ENCODE measurements around the gene NHSL1. TPM values are rescaled to one million over a fixed set of nuclear protein-coding genes. Genes with fewer than 3 reads are reported as not detected.

Gene NHSL1
- total and polyA plus RNA-seq, 2 of the 8 experiments (the other 6 are each of a cell fraction or from before 2014, with no cell fraction given) = 7.2 to 32.4 TPM

DNA sequence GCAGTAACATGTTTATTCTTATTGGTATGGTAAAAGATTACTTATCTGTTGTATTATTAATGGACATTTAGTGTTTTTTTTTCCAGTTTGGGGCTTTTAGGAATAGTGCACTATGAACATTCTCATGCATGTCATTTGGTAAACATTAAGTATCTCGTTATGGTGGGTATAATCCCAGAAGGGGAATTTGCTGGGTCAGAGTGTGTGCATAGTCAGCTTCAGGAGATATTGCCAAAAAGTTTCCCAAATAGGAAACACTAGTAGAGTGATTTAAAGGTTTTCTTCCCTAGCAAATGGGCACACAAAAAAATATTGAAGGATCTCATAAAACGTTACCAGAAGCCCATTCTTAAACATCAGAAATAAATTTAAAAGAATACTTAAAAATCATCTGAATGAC lies 25.2 kb upstream of the NHSL1 start:
- Histone ChIP-seq H3K18ac (ENCODE audit: extremely low read depth, low read length) (no peak overlapping the region), H4K91ac (replicated peaks; ENCODE audit: insufficient read length, low read length) (no peak overlapping the region), H2AK5ac (ENCODE audit: low read depth, low read length) (no peak overlapping the region), H3K14ac (ENCODE audit: insufficient read length) (no peak overlapping the region), H4K20me1 (replicated peaks in 1 of 2; ENCODE audit: control insufficient read depth in 1 of 2, insufficient read depth in 2 of 2, low read length in 2 of 2) (no peaks in the 10 kb centered on the region), H3K4me1 (replicated peaks in 1 of 4; ENCODE audit: control insufficient read depth in 3 of 4, insufficient read depth in 4 of 4, low read length in 3 of 4) (peaks cover 1 to 13% (median 6%) of the 10 kb centered on the region in 4 experiments; a peak in 4 of 7 replicates), H3K23me2 (ENCODE audit: low read depth, low read length) (no peaks in the 10 kb centered on the region), H3K4me3 (ENCODE audit: extremely low read depth in 1 of 4, insufficient read depth in 2 of 4, low read depth in 3 of 4, low read length in 4 of 4) (no peak overlapping the region), H2AFZ (ENCODE audit: low read length) (no peak overlapping the region), H2BK15ac (ENCODE audit: low read length) (no peak overlapping the region), H3K4me2 (ENCODE audit: insufficient read depth in 1 of 2, low read depth in 2 of 2, low read length in 2 of 2) (no peak overlapping the region), H3K9ac (replicated peaks in 1 of 4; ENCODE audit: extremely low read depth in 1 of 4, low read depth in 3 of 4, low read length in 3 of 4) (no peak overlapping the region), H3K9me3 (ENCODE audit: insufficient read depth in 2 of 2, low read depth in 1 of 2, low read length in 1 of 2) (no peaks in the 10 kb centered on the region), H4K5ac (ENCODE audit: insufficient read length, low read depth, low read length) (no peak overlapping the region), H3K23ac (ENCODE audit: insufficient read length) (no peak overlapping the region), H3K4ac (replicated peaks; ENCODE audit: insufficient read length, low read depth, low read length) (no peak overlapping the region), H3K79me1 (ENCODE audit: low read depth, low read length) (no peaks in the 10 kb centered on the region; the same call in 1 of the 2 replicates), H4K8ac (ENCODE audit: extremely low read depth, insufficient read depth, low read length) (no peak overlapping the region), H3K27ac (ENCODE audit: low read depth, low read length) (no peak overlapping the region), H3K36me3 (ENCODE audit: control insufficient read depth in 2 of 4, insufficient read depth in 4 of 4, low read length in 3 of 4) (no peaks in the 10 kb centered on the region), H2BK12ac (ENCODE audit: low read depth, low read length) (no peak overlapping the region), H2BK120ac (replicated peaks; ENCODE audit: low read depth, low read length) (no peak overlapping the region), H2BK5ac (ENCODE audit: low read depth, low read length) (no peak overlapping the region), H3K56ac (replicated peaks; ENCODE audit: insufficient read length, low read depth, low read length) (no peak overlapping the region), H3K27me3 (replicated peaks in 1 of 4; ENCODE audit: control insufficient read depth in 3 of 4, extremely low read depth in 1 of 4, insufficient read depth in 3 of 4, low read length in 3 of 4) (no peaks in the 10 kb centered on the region), H2BK20ac (ENCODE audit: low read length) (no peak overlapping the region), H3K79me2 (ENCODE audit: control insufficient read depth in 1 of 2, insufficient read depth in 2 of 2, low read length in 2 of 2) (peaks cover 0 to 5% of the 10 kb centered on the region in 2 experiments; a peak in 2 of 4 replicates)
- ChIA-PET POLR2A (ENCODE audit: partially characterized antibody) (interaction anchor here (0.9 to 1.3 kb wide), 2 partner anchors 22 to 31 kb away, joined by 3 read pairs; no protein-coding TSS in a partner anchor), CTCF (ENCODE audit: partially characterized antibody) (interaction anchor here (1.0 to 3.3 kb wide), 8 partner anchors 9 to 408 kb away, joined by 3 to 18 read pairs (median 6); no protein-coding TSS in a partner anchor)
- 73% methylated on average over 2 of the region's 2 CpGs; no CpG with 5 or more reads in 1 of the 2 experiments for WGBS, 2 experiments (ENCODE audit: extremely low coverage in 1 of 2, insufficient coverage in 1 of 2, insufficient read length in 1 of 2, insufficient replicate concordance in 2 of 2, low coverage in 1 of 2, low lambda C conversion rate in 2 of 2, missing lambda C conversion rate in 1 of 2)
- DNase-seq (ENCODE audit: low read depth in 1 of 2, low spot score in 2 of 2) (no peak), FAIRE-seq (no peak)
- TF ChIP-seq MAFK (IDR thresholded peaks at IDR 0.05; ENCODE audit: low read depth, low read length) = no peak
- TF ChIP-seq, protein P1, sequence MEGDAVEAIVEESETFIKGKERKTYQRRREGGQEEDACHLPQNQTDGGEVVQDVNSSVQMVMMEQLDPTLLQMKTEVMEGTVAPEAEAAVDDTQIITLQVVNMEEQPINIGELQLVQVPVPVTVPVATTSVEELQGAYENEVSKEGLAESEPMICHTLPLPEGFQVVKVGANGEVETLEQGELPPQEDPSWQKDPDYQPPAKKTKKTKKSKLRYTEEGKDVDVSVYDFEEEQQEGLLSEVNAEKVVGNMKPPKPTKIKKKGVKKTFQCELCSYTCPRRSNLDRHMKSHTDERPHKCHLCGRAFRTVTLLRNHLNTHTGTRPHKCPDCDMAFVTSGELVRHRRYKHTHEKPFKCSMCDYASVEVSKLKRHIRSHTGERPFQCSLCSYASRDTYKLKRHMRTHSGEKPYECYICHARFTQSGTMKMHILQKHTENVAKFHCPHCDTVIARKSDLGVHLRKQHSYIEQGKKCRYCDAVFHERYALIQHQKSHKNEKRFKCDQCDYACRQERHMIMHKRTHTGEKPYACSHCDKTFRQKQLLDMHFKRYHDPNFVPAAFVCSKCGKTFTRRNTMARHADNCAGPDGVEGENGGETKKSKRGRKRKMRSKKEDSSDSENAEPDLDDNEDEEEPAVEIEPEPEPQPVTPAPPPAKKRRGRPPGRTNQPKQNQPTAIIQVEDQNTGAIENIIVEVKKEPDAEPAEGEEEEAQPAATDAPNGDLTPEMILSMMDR (IDR thresholded peaks at IDR 0.05; ENCODE audit: control extremely low read depth in 1 of 3, insufficient read depth in 1 of 3, low read depth in 1 of 3, low read length in 3 of 3) = no peak
- no peak for TF ChIP-seq SRF (IDR thresholded peaks at IDR 0.05; ENCODE audit: low read depth, low read length)
- no peak for TF ChIP-seq RNF2 (IDR thresholded peaks at IDR 0.05; ENCODE audit: borderline replicate concordance, low read depth, low read length, missing control alignments, poor library complexity, severe bottlenecking)
- TF ChIP-seq NANOG (IDR thresholded peaks at IDR 0.05; ENCODE audit: insufficient read depth, low read depth, low read length, poor library complexity, severe bottlenecking) = no peak
